Fibroblast of the conjunctiva (primary cell): Measurements from ENCODE around the gene TMEM108.
"Not testable (repeated sequence)": the region's sequence is repeated elsewhere in the genome, so short reads cannot be mapped to it uniquely, and the experiment has no call there.

ENCODE experiments used
- DNase-seq: peaks from one replicate; pipeline ENCODE4 v3.0.0-alpha.2; 2010; ENCODE audit warnings: low read depth

Gene TMEM108

DNA sequence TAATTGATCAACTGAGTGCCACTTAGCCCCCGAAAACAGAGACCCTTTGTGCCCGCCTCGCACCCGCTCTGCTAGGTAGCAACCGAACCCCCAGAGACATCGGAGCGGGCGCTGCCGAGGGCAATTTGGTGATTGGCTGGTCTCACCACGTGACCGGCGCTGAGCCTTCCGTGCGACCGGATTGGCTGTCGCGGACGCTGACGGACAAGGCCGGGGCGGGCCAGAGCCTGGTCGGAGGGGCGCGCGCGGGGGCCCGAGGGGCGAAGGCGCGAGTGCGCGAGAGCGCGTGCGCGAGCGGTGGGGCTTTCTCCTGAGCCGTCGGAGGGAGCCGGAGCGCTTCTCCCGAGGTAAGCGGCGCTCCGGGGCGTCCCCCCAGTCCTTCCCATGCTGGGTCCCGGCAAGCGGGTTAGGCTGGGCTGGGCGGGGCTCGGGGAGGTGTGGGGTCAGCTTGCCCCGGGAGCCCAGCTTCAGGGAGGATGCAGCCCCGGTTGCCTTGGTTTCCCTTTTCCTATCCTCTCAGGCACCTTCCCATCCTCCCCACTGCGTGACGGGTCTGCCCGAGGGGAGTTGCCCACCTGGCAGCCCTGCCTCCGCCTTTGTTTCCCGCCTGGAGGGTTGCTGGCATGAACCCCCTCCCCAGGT lies at the start of gene TMEM108:
Gene TMEM108 (plus strand): TSS at position 303 of the 642 bp plus-strand sequence.
- DNase-seq, result peak; percentile 2

DNA sequence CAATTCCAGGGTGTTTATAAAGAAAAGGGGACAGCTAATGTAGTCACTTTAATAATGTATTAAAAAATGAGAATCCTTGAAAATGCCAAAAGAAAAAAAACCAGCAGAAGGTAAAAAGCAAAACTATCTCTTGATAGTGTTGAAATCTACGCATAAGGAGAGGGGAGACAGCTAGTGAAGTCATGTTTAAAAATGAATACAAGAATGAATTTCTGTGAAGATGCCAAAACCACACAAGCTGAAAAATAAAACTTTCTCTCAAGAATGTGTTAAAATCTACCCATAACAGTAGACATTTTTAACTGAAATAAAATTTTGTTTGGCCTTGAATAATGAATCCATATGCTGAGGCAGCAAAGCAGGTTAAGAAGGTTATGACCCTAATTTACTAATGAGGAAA lies 42.2 kb upstream of the TMEM108 start:
- DNase-seq, result no peak

DNA sequence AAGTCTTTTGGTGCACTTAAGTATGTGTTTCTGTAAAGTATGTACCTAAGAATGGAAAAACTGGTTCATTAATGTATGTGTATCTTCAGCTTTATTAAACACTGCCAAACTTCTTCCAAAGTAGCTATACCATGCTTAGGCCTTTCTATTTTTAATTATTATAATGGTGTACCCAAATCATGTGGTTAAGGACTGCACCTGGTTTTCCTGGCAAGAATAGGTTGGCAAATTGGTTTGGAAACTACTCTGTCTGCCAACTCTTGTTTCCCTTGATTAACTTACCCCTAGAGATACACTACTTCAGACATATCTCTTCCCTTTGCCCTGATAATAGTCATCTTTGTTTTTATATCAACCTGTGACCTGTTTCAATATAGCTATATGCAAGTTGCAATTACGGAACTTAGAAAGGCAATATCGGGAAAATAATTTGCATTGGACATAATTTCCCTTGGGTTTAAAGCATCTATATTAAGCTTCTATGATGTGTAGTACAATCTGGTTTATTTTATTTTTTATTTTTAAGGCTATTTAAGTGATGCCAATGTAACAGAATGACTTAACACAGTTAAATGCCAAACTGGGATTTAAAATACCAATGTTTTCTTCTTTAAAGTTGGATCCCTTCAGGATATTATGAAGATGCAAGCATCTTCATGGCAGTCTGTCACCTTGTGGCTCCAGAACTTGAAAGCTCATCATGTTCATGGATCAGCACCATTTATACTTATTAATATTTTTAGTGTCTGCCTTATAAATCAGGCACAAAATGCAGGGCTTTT lies 40.6 kb upstream of the TMEM108 start:
- DNase-seq, result no peak

DNA sequence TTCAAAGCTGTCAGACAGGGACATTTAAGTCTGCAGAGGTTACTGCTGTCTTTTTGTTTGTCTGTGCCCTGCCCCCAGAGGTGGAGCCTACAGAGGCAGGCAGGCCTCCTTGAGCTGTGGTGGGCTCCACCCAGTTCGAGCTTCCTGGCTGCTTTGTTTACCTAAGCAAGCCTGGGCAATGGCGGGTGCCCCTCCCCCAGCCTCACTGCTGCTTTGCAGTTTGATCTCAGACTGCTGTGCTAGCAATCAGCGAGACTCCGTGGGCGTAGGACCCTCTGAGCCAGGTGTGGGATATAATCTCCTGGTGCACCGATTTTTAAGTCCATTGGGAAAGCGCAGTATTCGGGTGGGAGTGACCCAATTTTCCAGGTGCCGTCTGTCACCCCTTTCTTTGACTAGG lies 33.2 kb upstream of the TMEM108 start:
- DNase-seq, result not testable (repeated sequence)

DNA sequence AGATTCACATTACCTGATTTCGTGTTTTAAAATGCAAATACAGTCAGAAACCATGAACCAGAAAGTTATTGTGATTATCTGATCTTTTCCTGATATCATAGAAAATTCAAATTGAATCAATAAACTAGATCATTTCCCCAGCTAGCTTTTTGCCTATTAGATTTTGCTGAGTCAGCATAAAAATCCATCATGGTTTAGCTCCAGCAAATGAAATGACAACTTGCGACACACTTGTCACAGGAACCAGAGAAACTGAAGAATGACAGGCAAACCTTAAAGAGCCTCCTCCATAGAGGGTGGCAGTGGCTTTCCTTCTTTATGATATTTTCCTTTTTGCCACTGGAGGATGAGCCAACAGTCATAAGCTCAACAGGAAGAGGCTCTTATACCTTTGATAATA lies 30.6 kb upstream of the TMEM108 start:
- DNase-seq, result no peak

DNA sequence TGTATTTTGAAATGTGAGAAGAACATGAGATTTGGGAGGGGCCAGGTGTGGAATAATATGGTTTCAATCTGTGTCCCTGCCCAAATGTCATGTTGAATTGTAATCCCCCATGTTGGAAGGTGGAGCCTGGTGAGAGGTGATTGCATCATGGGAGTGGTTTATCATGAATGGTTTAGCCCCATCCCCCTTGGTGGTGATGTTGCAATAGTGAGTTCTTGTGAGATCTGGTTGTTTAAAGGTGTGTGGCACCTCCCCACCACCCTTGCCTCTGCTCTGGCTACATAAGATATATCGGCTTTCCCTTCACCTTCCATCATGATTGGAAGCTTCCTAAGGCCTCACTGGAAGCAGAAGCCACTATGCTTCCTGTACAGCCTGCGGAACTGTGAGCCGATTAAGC lies 23.9 kb upstream of the TMEM108 start:
- no peak for DNase-seq

DNA sequence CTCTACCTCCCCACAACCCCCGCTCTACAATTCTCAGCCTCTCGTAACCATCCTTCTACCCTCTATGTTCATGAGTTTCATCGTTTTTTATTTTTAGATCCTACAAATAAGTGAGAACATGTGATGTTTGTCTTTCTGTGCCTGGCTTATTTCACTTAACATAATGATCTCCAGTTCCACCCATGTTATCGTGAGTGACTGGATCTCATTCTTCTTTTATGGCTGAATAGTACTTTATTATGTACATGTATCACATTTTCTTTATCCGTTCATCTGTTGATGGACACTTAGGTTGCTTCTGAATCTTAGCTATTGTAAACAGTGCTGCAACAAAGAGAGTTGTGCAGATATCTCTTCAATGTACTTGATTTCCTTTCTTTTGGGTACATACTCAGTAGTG lies 22.6 kb upstream of the TMEM108 start:
- DNase-seq, result not testable (repeated sequence)

DNA sequence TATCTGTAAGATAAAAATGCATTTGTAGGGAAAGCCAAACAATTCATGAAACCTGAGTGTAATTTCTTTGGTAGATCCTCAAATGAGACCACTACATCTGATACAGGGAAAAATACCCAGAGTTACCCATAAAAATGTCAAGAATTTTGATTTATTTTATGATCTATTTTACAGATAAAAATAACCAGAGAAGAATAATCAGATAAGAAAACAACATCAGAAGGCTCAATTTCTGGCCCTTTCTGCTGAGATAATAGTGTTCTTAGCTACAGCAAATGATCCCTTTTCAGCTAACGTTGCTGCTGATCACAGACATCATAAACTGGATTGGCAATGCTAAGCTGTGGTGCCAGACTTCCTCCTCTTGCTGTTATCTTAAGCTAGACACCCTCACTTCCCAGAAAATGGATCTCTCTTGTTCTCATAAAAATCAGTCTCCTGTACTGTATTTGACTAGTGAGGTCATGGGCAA lies 21.3 kb upstream of the TMEM108 start:
- DNase-seq, result no peak

DNA sequence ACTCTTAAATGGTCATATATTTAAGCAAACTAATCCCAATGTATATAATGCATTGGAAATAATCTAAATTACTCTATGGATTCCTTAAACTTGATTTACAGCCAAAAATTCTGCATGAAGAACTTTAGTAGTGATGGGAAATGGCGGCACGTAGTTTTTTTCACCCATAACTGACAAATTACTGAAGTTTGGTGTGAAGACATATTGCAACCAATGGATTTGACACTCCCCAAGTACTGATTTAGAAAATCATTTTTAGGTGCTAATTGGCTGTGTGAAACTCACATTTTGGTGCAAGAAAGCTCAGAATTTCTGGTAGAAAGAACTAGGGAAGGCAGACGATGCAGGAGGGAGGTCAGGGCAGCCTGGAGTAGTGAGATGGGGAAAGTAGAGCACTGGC lies 19.3 kb upstream of the TMEM108 start:
- DNase-seq, result no peak

DNA sequence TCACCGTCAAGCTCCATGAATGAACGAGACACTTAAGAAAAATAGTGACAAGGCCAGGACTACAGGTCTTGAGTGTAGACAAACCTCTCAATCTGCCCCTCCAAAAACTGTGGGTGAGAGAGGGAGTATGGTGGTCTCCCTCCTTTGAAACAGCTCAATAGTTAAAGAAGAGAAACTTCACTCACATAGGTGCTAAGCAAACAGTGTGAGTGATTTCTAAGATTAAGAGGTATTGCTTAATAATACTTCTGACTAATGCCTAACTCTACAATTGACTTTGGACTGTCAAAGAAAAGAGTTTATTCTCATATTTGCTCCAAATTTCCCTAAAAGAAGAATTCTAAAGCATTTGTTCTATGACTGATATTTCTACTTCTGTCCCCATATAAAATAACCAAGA lies 17.0 kb upstream of the TMEM108 start:
- no peak for DNase-seq

DNA sequence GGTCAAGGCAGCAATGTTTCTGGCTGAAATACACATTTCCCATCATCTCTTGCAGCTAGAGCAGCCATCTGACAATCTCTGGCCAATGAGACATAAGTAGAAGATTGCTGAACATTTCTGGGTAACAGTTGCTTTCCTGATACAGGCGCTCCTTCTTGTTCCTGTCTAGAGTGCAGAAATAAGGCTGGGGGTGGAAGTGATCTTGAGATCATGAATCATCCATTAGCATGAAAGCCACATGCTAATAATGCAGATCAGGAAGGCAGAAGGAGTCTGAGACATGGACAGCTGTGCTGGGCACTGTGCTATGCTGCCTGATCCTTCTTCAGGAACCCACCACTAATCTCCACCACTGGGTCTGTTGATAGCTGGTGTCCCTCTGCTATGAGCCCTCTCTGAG lies 14.8 kb upstream of the TMEM108 start:
- DNase-seq, result no peak

DNA sequence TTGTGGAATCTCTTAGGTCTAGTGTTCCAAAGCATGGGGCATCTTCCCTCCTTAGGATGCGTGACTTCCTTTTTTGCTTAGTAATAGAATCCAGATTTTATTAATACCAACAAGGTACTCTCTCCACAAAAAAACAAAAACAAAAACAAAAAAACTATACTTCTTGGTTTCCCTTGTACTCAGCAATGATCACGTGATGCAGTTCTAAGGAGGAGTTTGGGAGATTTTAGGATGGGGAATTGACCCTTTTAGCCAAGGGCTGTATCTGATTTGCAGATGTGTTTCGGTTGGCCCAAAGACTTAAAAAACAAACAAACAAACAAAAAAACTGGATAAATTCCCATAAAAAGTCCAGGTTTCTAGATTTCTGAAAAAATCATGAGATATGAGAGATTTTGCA lies 12.6 kb upstream of the TMEM108 start:
- DNase-seq, result no peak

DNA sequence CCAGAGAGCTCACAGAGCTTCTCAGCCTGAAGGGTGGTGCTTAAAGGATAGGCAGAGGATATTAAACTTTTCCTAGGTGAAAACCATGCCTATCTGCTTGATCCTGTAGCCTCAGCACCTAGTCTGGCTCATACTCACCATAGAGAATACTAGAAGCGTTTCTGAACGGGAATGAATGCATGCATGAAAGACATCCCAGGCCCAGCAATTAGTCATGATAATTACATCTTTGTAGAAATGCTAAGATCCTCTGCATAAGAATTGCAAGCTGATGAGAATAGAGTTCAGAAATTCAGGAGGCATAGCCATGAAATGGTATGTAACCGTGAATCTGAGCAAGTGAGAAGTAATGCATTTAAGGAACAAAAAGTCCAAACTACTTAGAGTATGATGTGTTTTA lies 5.9 kb upstream of the TMEM108 start:
- DNase-seq, result no peak

DNA sequence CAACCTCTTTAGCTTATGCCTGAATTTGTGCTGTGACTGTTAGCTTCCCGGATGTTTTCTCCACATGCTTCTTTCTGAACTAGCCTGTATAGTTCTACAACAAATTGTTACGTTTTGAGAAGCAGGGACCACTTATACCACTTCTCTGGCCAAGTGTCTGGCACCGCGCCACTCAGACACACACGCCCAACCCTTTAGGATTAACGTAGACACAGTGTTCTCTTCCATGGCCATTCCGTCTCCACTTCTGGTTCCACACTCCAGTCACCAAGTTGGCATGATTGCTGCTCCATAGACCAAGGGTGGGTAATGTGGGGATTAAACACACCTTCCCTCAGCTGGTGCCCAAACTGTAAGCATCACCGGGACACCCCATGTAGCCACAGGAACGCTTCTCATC lies 755 bp upstream of the TMEM108 start:
- DNase-seq, result no peak

DNA sequence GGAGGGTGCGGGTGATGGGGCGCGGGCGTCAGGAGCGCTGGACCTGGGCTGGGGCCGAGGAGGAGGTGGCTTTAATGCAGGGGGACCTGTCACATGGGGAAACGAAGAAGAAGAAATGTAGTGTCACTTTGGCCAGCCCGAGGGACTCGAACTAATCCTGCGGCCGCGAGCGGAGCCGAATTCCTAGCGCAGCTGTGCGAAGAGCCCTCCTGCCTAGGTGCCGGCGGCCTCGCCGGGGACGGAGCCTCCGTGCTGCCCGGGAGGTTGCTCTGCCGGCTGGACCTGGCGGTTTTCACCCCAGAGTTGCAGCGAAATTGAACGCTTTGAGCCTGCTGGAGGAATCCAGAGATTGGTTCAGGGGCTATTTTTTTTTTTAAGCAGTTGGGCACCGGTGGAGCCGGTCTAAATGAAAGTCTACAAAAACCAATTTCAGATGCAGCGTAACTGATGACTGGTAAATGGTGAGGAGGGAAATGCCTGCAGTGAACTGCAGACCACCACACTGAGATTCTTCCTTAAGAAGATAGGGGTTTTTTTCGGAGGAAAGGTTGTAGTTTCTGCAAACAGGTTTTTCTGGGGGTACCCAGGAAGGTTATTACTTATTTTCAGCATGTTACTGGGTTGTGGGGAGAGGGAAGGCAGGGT lies 662 bp downstream of the TMEM108 start:
- no peak for DNase-seq

DNA sequence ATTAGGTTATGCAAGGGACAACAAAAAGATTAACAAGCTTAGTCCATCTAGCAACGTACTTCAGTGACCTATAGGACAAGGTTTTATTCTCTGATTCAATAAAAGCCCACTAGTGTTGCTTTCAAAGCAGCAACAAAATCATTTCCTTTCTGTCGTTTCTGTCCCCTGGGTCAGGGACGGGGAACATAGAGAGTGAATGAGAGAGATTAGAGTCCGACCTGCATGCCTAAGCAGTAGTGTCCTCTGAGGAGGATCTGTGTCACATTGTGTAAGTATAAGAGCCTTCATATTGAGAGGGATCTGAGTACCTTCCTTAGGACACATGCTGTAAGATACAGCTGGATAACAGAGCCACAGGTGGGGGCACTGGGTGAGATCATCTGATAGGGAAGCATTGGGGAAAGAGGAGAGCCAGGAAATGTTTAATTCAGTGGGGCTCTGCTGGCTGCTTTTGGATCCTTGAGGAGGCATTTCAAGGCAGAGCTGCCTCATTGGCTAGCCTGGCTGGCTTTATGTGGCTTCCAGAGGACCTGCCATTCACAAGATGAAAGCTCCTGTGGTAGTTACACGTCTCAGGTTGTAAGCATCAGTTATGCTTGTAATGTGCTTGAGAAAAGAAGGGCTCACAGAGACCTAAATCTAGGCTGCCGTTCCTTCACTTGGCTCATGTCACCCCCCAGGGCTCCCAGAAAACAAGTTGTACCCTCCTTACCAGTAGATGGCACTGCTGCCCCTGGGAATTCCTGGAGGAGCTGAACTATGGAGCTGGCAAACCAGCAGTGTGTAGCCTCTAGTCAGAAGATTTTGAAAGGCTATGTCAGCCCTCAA lies 2.7 kb downstream of the TMEM108 start:
- DNase-seq, result peak; percentile 42

DNA sequence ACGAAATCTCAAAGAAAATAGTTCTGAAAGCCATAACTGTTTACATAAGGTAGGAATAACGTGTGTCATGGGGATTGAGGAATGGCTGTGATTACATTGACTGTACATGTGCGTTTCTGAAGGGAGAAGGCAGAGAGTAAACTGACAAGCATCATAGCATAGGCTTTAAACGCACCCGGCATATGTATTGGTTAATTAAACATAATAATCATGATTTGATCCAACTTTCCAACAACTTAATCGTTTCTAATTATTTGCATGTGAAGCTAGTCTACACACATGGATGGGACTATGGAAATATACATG lies 3.3 kb downstream of the TMEM108 start:
- no peak for DNase-seq

DNA sequence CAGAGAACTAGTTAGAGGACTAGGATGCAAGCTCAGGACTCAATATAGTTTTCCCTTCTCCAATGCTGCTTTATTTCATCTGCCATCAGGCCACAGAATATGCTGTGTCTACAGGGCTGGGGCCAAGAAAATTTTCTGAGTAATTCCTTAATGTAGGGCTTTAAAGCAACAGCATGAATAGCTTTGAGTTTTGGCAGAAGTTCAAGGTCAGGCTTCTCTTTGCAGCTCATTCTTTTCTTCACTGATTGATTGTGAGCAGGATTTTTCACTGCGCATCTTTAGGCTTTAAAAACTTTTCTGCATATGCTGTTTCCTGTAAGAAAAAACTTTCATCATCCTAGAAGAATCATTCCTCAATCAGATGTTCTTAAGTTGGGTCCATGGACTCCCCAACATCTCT lies 4.6 kb downstream of the TMEM108 start:
- no peak for DNase-seq

DNA sequence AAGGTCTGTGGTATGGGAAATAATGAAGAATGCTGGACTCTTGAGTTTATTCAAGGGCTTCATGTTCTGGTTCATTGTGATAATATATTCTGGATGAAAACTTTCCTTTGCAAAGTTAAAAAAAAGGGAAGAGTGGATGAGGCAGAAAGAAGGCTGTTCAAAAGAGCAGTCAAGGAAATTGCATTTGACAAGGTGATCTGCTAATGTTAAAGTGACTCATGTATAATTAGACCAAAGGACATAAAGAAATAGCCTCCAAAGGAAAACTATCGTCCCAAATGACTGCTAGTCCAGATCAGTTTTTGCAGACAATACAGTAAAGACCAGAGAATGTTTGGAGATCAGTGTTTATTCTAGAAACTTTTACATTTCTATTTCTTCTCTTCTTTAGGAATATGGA lies 9.8 kb downstream of the TMEM108 start:
- no peak for DNase-seq

DNA sequence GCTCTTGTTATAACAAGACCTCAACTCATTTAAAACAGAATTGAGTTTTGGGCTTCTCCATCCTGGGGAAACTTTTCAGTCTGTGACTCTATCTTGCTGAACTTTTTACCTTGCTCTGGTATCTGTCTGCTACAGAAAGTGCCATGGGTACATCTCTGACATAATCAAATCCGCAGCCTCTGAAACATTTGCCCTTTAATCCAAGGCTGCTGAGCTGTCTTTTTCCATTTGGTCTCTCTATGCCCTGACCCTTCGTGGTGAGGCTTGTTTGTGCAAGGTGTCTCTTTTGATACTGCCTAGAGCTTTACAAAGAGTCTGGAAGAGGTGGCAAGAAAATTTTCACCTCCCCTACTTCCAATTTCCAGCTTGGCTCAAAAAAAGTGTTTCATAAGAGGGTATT lies 11.3 kb downstream of the TMEM108 start:
- DNase-seq, result no peak

DNA sequence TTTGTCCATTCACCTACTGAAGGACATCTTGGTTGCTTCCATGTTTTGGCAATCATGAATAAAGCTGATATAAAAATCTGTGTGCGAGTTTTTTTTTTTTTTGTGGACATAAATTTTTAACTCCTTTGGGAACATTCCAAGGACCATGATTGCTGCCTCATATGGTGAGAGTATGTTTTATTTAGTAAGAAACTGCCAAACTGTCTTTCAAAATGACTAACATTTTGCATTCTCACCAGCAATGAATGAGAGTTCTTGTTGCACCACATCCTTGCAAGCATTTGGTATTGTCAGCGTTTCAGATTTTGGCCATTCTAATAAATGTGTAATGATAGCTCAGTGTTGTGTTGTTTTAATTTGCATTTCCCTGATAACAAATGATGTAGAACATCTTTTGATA lies 12.7 kb downstream of the TMEM108 start:
- DNase-seq, result no peak

DNA sequence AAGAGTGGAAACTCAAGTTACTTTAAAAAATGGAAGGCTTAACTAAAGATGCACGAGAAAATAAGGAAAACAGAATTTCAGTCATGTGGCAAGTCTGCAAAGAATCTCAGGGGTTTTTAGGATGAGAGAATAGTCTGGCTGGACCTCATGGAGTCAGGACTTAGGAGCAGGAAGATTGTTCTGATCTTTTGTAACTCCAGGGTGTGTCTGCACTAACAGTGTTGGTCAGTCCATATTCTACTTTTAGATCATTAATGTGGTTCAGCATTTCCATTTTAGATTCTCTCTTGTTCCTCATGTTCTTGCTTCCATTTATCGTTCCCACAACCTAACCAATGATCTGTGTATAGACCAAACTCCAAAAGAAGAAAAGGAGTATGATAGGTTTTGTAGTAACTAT lies 15.3 kb downstream of the TMEM108 start:
- DNase-seq, result no peak

DNA sequence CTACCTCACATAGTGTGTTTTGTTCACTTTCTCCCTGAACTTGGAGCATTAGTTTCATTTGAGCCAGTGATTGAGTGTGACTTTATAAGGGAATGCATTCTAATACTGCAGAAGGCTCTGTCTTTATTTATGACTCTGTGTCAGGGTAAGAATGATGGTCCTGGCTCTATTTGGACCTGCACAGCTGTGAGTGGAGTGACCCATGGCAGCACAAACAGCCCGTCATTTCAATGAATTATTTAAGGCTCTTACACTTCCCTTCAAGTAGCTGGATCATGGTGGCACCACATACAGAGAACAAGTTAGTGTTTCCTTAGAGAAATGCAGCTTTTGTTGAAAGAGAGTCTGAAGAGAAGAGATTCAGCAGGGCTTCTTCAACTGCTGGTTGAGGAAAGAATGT lies 16.4 kb downstream of the TMEM108 start:
- DNase-seq, result no peak
